PC-9 (cell line): ENCODE data around the gene SLC44A3. TPM values are rescaled to one million over a fixed set of nuclear protein-coding genes. Genes with fewer than 3 reads are reported as not detected.

Experiments used
- BruUV-seq: library from RNA; stranded (reverse); fragments of 400-500 nt; replicated peaks from 2 replicates; lab custom pipeline; 2021; lab: Mats Ljungman, UMichigan
- CTCF ChIA-PET: fragments of 300-600 bp; sonication (Branson Sonifier 250); formaldehyde crosslinking; loops from one replicate; lab custom pipeline; 2022; ENCODE audit warnings: antibody characterized with exemption; lab: Charles Lee
- POLR2A ChIA-PET: fragments of 300-600 bp; sonication (Branson Sonifier 250); formaldehyde crosslinking; loops from one replicate; lab custom pipeline; 2022; ENCODE audit warnings: antibody characterized with exemption; ENCODE audit not compliant: unreplicated experiment; lab: Charles Lee
- DNase-seq, 2 experiments: peaks; one replicate each; pipeline versions ENCODE4 v3.0.0 to v3.0.0-alpha.2; 2015 to 2022; ENCODE audit warnings: mixed read lengths in 1 of 2
- H2AFZ ChIP-seq: fragments of 200-600 bp; sonication (generic); 2 replicates; pipeline ENCODE4 v1.8.1; 2017; ENCODE audit warnings: antibody characterized with exemption
- H3F3A ChIP-seq: fragments of 200-600 bp; sonication (generic); 2 replicates; pipeline ENCODE4 v1.8.1; 2017; ENCODE audit warnings: antibody characterized with exemption, mild to moderate bottlenecking, low read depth; ENCODE audit not compliant: insufficient read depth
- H3K27ac ChIP-seq: fragments of 200-600 bp; sonication (generic); 2 replicates; pipeline ENCODE4 v1.6.1; 2016; ENCODE audit warnings: mixed run types
- H3K27me3 ChIP-seq: fragments of 200-600 bp; sonication (generic); 2 replicates; pipeline ENCODE4 v1.6.1; 2016; ENCODE audit warnings: low read depth, mixed run types; ENCODE audit not compliant: insufficient read depth
- H3K36me3 ChIP-seq: fragments of 200-600 bp; sonication (generic); 2 replicates; pipeline ENCODE4 v1.6.1; 2016; ENCODE audit warnings: low read depth, mixed run types
- H3K4me1 ChIP-seq: fragments of 200-600 bp; sonication (generic); replicated peaks from 2 replicates; pipeline ENCODE4 v1.6.1; 2016; ENCODE audit warnings: mixed run types; ENCODE audit not compliant: insufficient read depth
- H3K4me2 ChIP-seq: fragments of 200-600 bp; sonication (generic); 2 replicates; pipeline ENCODE4 v1.6.1; 2017; ENCODE audit warnings: mixed run types
- H3K4me3 ChIP-seq: fragments of 200-600 bp; sonication (generic); 2 replicates; pipeline ENCODE4 v1.6.1; 2016; ENCODE audit warnings: mixed run types
- H3K79me2 ChIP-seq: fragments of 200-600 bp; sonication (generic); 2 replicates; pipeline ENCODE4 v1.6.1; 2017; ENCODE audit warnings: low read depth, mixed run types
- H3K9me2 ChIP-seq: fragments of 200-600 bp; sonication (generic); 2 replicates; pipeline ENCODE4 v1.8.1; 2017; ENCODE audit warnings: mild to moderate bottlenecking; ENCODE audit not compliant: insufficient read depth
- H3K9me3 ChIP-seq: fragments of 200-600 bp; sonication (generic); 2 replicates; pipeline ENCODE4 v1.8.1; 2016; ENCODE audit warnings: low read depth; ENCODE audit not compliant: insufficient read depth
- H4K20me1 ChIP-seq: fragments of 200-600 bp; sonication (generic); 2 replicates; pipeline ENCODE4 v1.8.1; 2017; ENCODE audit not compliant: insufficient read depth
- EZH2 ChIP-seq: fragments of 200-600 bp; sonication (generic); IDR thresholded peaks from 2 replicates; pipeline ENCODE4 v1.8.0; 2017; ENCODE audit warnings: antibody characterized with exemption, low read depth
- intact Hi-C: fragments of 100-400 bp; cut with micrococcal nuclease; formaldehyde crosslinking; loops from one replicate; pipeline ENCODE4 v1.10.0; 2022; ENCODE audit not compliant: unreplicated experiment
- total RNA-seq: library from RNA; stranded (reverse); gene quantifications from 2 replicates; pipeline ENCODE4 v1.2.3, GENCODE V29; 2021
- TF ChIP-seq, protein P1 (sequence below): fragments of 200-600 bp; sonication (generic); conservative IDR thresholded peaks from 2 replicates; pipeline ENCODE4 v1.6.1; 2017; ENCODE audit warnings: mixed run types, antibody characterized with exemption, mild to moderate bottlenecking, moderate library complexity

The SLC44A3 gene
- total RNA-seq, 1 experiment from 2014 or later = 17.5 TPM

GRCh38 chr1:94921977-94922376, 101.8 kb downstream of the SLC44A3 start:
- Histone ChIP-seq H3K4me2 (peak overlapping the region; percentile 81; the same call in 1 of the 2 replicates), H3K36me3 (peaks cover 32% of the 10 kb centered on the region), H2AFZ (no peak overlapping the region), H3K79me2 (peaks cover 97% of the 10 kb centered on the region), H4K20me1 (peaks cover 29% of the 10 kb centered on the region), H3K9me2 (no peaks in the 10 kb centered on the region), H3K27ac (peak overlapping the region; percentile 14; the same call in 1 of the 2 replicates), H3K9me3 (no peaks in the 10 kb centered on the region), H3F3A (peaks cover 10% of the 10 kb centered on the region; the same call in 1 of the 2 replicates), H3K27me3 (no peaks in the 10 kb centered on the region), H3K4me1 (peaks cover 58% of the 10 kb centered on the region), H3K4me3 (no peak overlapping the region)
- ChIA-PET CTCF (no interaction called here), POLR2A (no interaction called here)
- no peak for DNase-seq
- no TSS peak for BruUV-seq
- no peak for TF ChIP-seq EZH2
- TF ChIP-seq, protein P1, sequence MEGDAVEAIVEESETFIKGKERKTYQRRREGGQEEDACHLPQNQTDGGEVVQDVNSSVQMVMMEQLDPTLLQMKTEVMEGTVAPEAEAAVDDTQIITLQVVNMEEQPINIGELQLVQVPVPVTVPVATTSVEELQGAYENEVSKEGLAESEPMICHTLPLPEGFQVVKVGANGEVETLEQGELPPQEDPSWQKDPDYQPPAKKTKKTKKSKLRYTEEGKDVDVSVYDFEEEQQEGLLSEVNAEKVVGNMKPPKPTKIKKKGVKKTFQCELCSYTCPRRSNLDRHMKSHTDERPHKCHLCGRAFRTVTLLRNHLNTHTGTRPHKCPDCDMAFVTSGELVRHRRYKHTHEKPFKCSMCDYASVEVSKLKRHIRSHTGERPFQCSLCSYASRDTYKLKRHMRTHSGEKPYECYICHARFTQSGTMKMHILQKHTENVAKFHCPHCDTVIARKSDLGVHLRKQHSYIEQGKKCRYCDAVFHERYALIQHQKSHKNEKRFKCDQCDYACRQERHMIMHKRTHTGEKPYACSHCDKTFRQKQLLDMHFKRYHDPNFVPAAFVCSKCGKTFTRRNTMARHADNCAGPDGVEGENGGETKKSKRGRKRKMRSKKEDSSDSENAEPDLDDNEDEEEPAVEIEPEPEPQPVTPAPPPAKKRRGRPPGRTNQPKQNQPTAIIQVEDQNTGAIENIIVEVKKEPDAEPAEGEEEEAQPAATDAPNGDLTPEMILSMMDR = no peak
- intact Hi-C loops = no loop called here

GRCh38 chr1:94922761-94923331, 102.7 kb downstream of the SLC44A3 start:
- Histone ChIP-seq H3K36me3 (peaks cover 31% of the 10 kb centered on the region), H4K20me1 (peaks cover 29% of the 10 kb centered on the region), H3K4me2 (peak overlapping the region; percentile 81), H3K79me2 (peaks cover 89% of the 10 kb centered on the region), H3K9me2 (no peaks in the 10 kb centered on the region), H3K4me1 (peaks cover 62% of the 10 kb centered on the region), H2AFZ (no peak overlapping the region), H3K27me3 (no peaks in the 10 kb centered on the region), H3F3A (peaks cover 16% of the 10 kb centered on the region), H3K4me3 (peak overlapping the region; percentile 67; the same call in 1 of the 2 replicates), H3K9me3 (no peaks in the 10 kb centered on the region), H3K27ac (peak overlapping the region; percentile 14)
- ChIA-PET POLR2A (interaction anchor here (0.7 kb wide), 2 partner anchors 68 to 212 kb away, joined by 3 to 5 read pairs; no protein-coding TSS in a partner anchor), CTCF (interaction anchor here (0.6 kb wide), 1 partner anchor 117 kb away, joined by 3 read pairs; no protein-coding TSS in a partner anchor)
- TF ChIP-seq, protein P1 = no peak
- no peak for TF ChIP-seq EZH2
- intact Hi-C loops = no loop called here
- BruUV-seq = no TSS peak
- peak in 1 of 2 experiments; percentile 66 for DNase-seq

- no peak for TF ChIP-seq EZH2
- TF ChIP-seq, protein P1 = no peak
- H3K27ac ChIP-seq = peak overlapping the region; percentile 64
- H3K27me3 ChIP-seq = no peaks in the 10 kb centered on the region
- no peaks in the 10 kb centered on the region for H3K9me3 ChIP-seq
- CTCF ChIA-PET = no interaction called here
- H4K20me1 ChIP-seq = peaks cover 27% of the 10 kb centered on the region
- H3K4me2 ChIP-seq = peak overlapping the region; percentile 81
- H3K9me2 ChIP-seq = no peaks in the 10 kb centered on the region
- DNase-seq = no peak
- intact Hi-C loops = loop anchor here (5.0 kb wide), 5 partner anchors 47 to 398 kb away; partner anchors contain the start of gene RWDD3
- H3K36me3 ChIP-seq = peaks cover 31% of the 10 kb centered on the region
- peak overlapping the region; percentile 67 for H3K4me3 ChIP-seq
- POLR2A ChIA-PET = no interaction called here
- H2AFZ ChIP-seq = peak overlapping the region; percentile 83; the same call in 1 of the 2 replicates
- peaks cover 76% of the 10 kb centered on the region for H3K4me1 ChIP-seq
- BruUV-seq = no TSS peak
- H3K79me2 ChIP-seq = peaks cover 84% of the 10 kb centered on the region
- peaks cover 24% of the 10 kb centered on the region for H3F3A ChIP-seq
These were observed 104.8 kb downstream of the SLC44A3 start for GRCh38 chr1:94925004-94925403.
